Measurements from ENCODE around the gene SSR3.

DNA sequence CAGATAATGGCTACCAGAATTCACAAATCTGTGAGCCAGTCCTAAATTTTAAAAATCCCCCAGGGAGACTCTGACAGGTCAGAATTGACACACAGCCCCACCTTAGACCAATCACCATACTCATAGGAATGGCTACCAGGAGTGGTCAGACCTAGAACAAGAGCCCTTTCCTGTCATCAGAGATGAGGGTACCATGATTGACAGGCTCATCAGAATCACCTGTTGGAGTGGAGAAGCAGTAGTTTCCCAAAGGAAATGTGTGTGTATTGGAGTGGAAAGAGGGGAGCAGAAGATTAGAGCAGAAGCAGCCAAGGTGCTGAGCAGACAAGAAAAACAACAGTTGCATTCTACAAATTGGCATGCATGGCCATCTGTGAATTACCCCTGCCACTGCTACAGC, 27.0 kb upstream of the SSR3 start:
- TF ChIP-seq, protein P1, sequence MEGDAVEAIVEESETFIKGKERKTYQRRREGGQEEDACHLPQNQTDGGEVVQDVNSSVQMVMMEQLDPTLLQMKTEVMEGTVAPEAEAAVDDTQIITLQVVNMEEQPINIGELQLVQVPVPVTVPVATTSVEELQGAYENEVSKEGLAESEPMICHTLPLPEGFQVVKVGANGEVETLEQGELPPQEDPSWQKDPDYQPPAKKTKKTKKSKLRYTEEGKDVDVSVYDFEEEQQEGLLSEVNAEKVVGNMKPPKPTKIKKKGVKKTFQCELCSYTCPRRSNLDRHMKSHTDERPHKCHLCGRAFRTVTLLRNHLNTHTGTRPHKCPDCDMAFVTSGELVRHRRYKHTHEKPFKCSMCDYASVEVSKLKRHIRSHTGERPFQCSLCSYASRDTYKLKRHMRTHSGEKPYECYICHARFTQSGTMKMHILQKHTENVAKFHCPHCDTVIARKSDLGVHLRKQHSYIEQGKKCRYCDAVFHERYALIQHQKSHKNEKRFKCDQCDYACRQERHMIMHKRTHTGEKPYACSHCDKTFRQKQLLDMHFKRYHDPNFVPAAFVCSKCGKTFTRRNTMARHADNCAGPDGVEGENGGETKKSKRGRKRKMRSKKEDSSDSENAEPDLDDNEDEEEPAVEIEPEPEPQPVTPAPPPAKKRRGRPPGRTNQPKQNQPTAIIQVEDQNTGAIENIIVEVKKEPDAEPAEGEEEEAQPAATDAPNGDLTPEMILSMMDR (conservative IDR thresholded peaks at IDR 0.05; ENCODE audit: low read length): no peak
- TF ChIP-seq EZH2phosphoT487 (IDR thresholded peaks at IDR 0.05; ENCODE audit: borderline replicate concordance): no peak
